Smooth muscle cell (in vitro differentiated cells): ENCODE data around the gene FHDC1. TPM values are rescaled to one million over a fixed set of nuclear protein-coding genes. Genes with fewer than 3 reads are reported as not detected.

Experiments used
- DNase-seq: peaks from one replicate; lab custom pipeline; 2025; ENCODE audit not compliant: unreplicated experiment; lab: John Stamatoyannopoulos, UW
- H2AFZ ChIP-seq: fragments of 200-600 bp; sonication (generic); 2 replicates; pipeline ENCODE4 v1.6.0; 2016; ENCODE audit warnings: antibody characterized with exemption, low read depth, mild to moderate bottlenecking
- H3F3A ChIP-seq: fragments of 200-600 bp; sonication (generic); 2 replicates; pipeline ENCODE4 v1.6.0; 2017; ENCODE audit warnings: antibody characterized with exemption, low read depth
- H3K27ac ChIP-seq: fragments of 200-600 bp; sonication (generic); 2 replicates; pipeline ENCODE4 v1.5.1; 2016; ENCODE audit warnings: low read depth, mild to moderate bottlenecking
- H3K27me3 ChIP-seq: fragments of 200-600 bp; sonication (generic); 2 replicates; pipeline ENCODE4 v1.6.1; 2016; ENCODE audit warnings: low read depth, mild to moderate bottlenecking
- H3K36me3 ChIP-seq: fragments of 200-600 bp; sonication (generic); 2 replicates; pipeline ENCODE4 v1.5.1; 2016; ENCODE audit warnings: low read depth
- H3K4me1 ChIP-seq: fragments of 200-600 bp; sonication (generic); 2 replicates; pipeline ENCODE4 v1.5.1; 2016; ENCODE audit warnings: low read depth
- H3K4me2 ChIP-seq: fragments of 200-600 bp; sonication (generic); 2 replicates; pipeline ENCODE4 v1.6.0; 2016; ENCODE audit warnings: mild to moderate bottlenecking
- H3K4me3 ChIP-seq: fragments of 200-600 bp; sonication (generic); 2 replicates; pipeline ENCODE4 v1.5.1; 2016; ENCODE audit warnings: mild to moderate bottlenecking
- H3K79me2 ChIP-seq: fragments of 200-600 bp; sonication (generic); 2 replicates; pipeline ENCODE4 v1.6.0; 2016; ENCODE audit warnings: low read depth, mild to moderate bottlenecking
- H3K9ac ChIP-seq: fragments of 200-600 bp; sonication (generic); 2 replicates; pipeline ENCODE4 v1.6.0; 2016; ENCODE audit warnings: low read depth
- H3K9me3 ChIP-seq: fragments of 200-600 bp; sonication (generic); replicated peaks from 2 replicates; pipeline ENCODE4 v1.5.1; 2016; ENCODE audit warnings: low read depth
- H4K20me1 ChIP-seq: fragments of 200-600 bp; sonication (generic); 2 replicates; pipeline ENCODE4 v1.6.0; 2016; ENCODE audit warnings: low read depth
- CTCF ChIP-seq: fragments of 200-600 bp; sonication (generic); IDR thresholded peaks from 2 replicates; pipeline ENCODE4 v1.5.1; 2017; ENCODE audit warnings: borderline replicate concordance, mild to moderate bottlenecking, antibody characterized with exemption; ENCODE audit not compliant: insufficient read depth, poor library complexity, severe bottlenecking
- WGBS: methylation state at CpG from one replicate; pipeline ENCODE4 v1.1.7; 2016; ENCODE audit warnings: low lambda C conversion rate; 5-methylcytosine and 5-hydroxymethylcytosine counted together
- polyA plus RNA-seq: library from polyadenylated mRNA; unstranded; fragments of >200 nt; fragmentation: Nextera tagmentation; extraction: Ambion mirVana; gene quantifications from 2 replicates; pipeline ENCODE4 v1.2.1, GENCODE V29; 2016
- total RNA-seq: library from RNA; depleted of rRNA; stranded (reverse); fragments of >200 nt; gene quantifications from 2 replicates; pipeline ENCODE4 v1.2.3, GENCODE V29; 2014

The FHDC1 gene
- total and polyA plus RNA-seq, 2 experiments from 2014 or later, result 0.49 to 3.0 TPM

GRCh38 chr4:152928286-152928685 is 7.8 kb upstream of the FHDC1 start:
- H3K27me3 ChIP-seq, result peaks cover 4% of the 10 kb centered on the region
- WGBS, result 96% methylated on average over 4 of the region's 4 CpGs
- no peaks in the 10 kb centered on the region for H3K4me1 ChIP-seq
- TF ChIP-seq CTCF, result no peak
- H3K36me3 ChIP-seq, result no peaks in the 10 kb centered on the region
- H3F3A ChIP-seq, result no peaks in the 10 kb centered on the region
- no peak for DNase-seq
- no peak overlapping the region for H2AFZ ChIP-seq
- no peak overlapping the region for H3K4me2 ChIP-seq
- H3K9ac ChIP-seq, result no peak overlapping the region
- no peaks in the 10 kb centered on the region for H4K20me1 ChIP-seq
- H3K4me3 ChIP-seq, result no peak overlapping the region
- H3K79me2 ChIP-seq, result no peaks in the 10 kb centered on the region
- H3K9me3 ChIP-seq, result no peaks in the 10 kb centered on the region
- no peak overlapping the region for H3K27ac ChIP-seq

GRCh38 chr4:152929888-152930287 is 6.2 kb upstream of the FHDC1 start:
- H3K79me2 ChIP-seq, result no peaks in the 10 kb centered on the region
- no peaks in the 10 kb centered on the region for H4K20me1 ChIP-seq
- H3K4me2 ChIP-seq, result no peak overlapping the region
- WGBS, result 22% methylated on average over 1 of the region's 1 CpG
- no peaks in the 10 kb centered on the region for H3K9me3 ChIP-seq
- no peak overlapping the region for H2AFZ ChIP-seq
- peaks cover 14% of the 10 kb centered on the region for H3K27me3 ChIP-seq
- no peak for TF ChIP-seq CTCF
- no peak overlapping the region for H3K4me3 ChIP-seq
- DNase-seq, result no peak
- no peak overlapping the region for H3K9ac ChIP-seq
- H3F3A ChIP-seq, result no peaks in the 10 kb centered on the region
- no peaks in the 10 kb centered on the region for H3K36me3 ChIP-seq
- H3K4me1 ChIP-seq, result no peaks in the 10 kb centered on the region
- no peak overlapping the region for H3K27ac ChIP-seq

- Histone ChIP-seq H3K27me3 (peaks cover 67% of the 10 kb centered on the region), H3K9ac (no peak overlapping the region), H4K20me1 (no peaks in the 10 kb centered on the region), H2AFZ (no peak overlapping the region), H3K4me1 (peaks cover 16% of the 10 kb centered on the region), H3F3A (peaks cover 4% of the 10 kb centered on the region), H3K27ac (no peak overlapping the region), H3K36me3 (no peaks in the 10 kb centered on the region), H3K9me3 (no peaks in the 10 kb centered on the region), H3K4me3 (peak overlapping the region; percentile 82), H3K79me2 (no peaks in the 10 kb centered on the region), H3K4me2 (peak overlapping the region; percentile 94)
- WGBS, result 5% methylated on average over 16 of the region's 16 CpGs
- TF ChIP-seq CTCF, result no peak
- no peak for DNase-seq
Measured at GRCh38 chr4:152935143-152935542, 980 bp upstream of the FHDC1 start.
